HEK293T (cell line): ENCODE data around the gene HES4.

Experiments
- CTCF ChIA-PET: fragments of 350-600 bp; formaldehyde crosslinking; extraction: SDS; loops from one replicate; lab custom pipeline; 2021; ENCODE audit warnings: antibody characterized with exemption, inconsistent platforms; lab: Yijun Ruan, JAX
- POLR2A ChIA-PET: fragments of 350-600 bp; formaldehyde crosslinking; extraction: SDS; loops from one replicate; lab custom pipeline; 2020; ENCODE audit warnings: antibody characterized with exemption, inconsistent platforms; lab: Yijun Ruan, JAX
- DNase-seq: peaks from one replicate; pipeline ENCODE4 v3.0.0; 2012; ENCODE audit warnings: mixed read lengths; ENCODE audit errors: extremely low spot score
- ARNT ChIP-seq: fragments of 450-650 bp; IDR thresholded peaks from 2 replicates; pipeline ENCODE4 v1.6.1; 2017; ENCODE audit warnings: mild to moderate bottlenecking
- BHLHE40 ChIP-seq: fragments of 450-650 bp; IDR thresholded peaks from 2 replicates; pipeline ENCODE4 v1.6.1; 2016; ENCODE audit warnings: mild to moderate bottlenecking, moderate library complexity, borderline replicate concordance
- CTBP1 ChIP-seq: fragments of 450-650 bp; IDR thresholded peaks from 2 replicates; pipeline ENCODE4 v1.6.1; 2016; ENCODE audit warnings: borderline replicate concordance
- ELF4 ChIP-seq: fragments of 450-650 bp; IDR thresholded peaks from 2 replicates; pipeline ENCODE4 v1.6.1; 2017; ENCODE audit warnings: antibody characterized with exemption
- FOXA1 ChIP-seq: fragments of 450-650 bp; IDR thresholded peaks from 2 replicates; pipeline ENCODE4 v1.6.1; 2016; ENCODE audit warnings: mild to moderate bottlenecking
- FOXK2 ChIP-seq: fragments of 450-650 bp; IDR thresholded peaks from 2 replicates; pipeline ENCODE4 v1.6.1; 2016; ENCODE audit warnings: mild to moderate bottlenecking
- FOXM1 ChIP-seq: fragments of 450-650 bp; IDR thresholded peaks from 2 replicates; pipeline ENCODE4 v1.6.1; 2017; ENCODE audit warnings: mild to moderate bottlenecking, borderline replicate concordance
- HDGF ChIP-seq: fragments of 450-650 bp; IDR thresholded peaks from 2 replicates; pipeline ENCODE4 v1.6.1; 2017; ENCODE audit warnings: antibody characterized with exemption, borderline replicate concordance
- L3MBTL2 ChIP-seq: fragments of 450-650 bp; conservative IDR thresholded peaks from 2 replicates; pipeline ENCODE4 v1.6.1; 2016; ENCODE audit warnings: mild to moderate bottlenecking
- LEF1 ChIP-seq: fragments of 450-650 bp; IDR thresholded peaks from 2 replicates; pipeline ENCODE4 v1.6.1; 2017; ENCODE audit warnings: mild to moderate bottlenecking, borderline replicate concordance
- NFRKB ChIP-seq: fragments of 450-650 bp; IDR thresholded peaks from 2 replicates; pipeline ENCODE4 v1.6.1; 2016; ENCODE audit warnings: mild to moderate bottlenecking, moderate library complexity
- PKNOX1 ChIP-seq: fragments of 450-650 bp; IDR thresholded peaks from 2 replicates; pipeline ENCODE4 v1.6.1; 2016
- SP1 ChIP-seq: fragments of 450-650 bp; IDR thresholded peaks from 2 replicates; pipeline ENCODE4 v1.6.1; 2017
- SUZ12 ChIP-seq: fragments of 450-650 bp; IDR thresholded peaks from 2 replicates; pipeline ENCODE4 v1.6.1; 2016; ENCODE audit warnings: mild to moderate bottlenecking
- TARDBP ChIP-seq: fragments of 450-650 bp; IDR thresholded peaks from 2 replicates; pipeline ENCODE4 v1.6.1; 2016
- ZNF384 ChIP-seq: fragments of 450-650 bp; IDR thresholded peaks from 2 replicates; pipeline ENCODE4 v1.6.1; 2016

HES4 gene

GRCh38 chr1:1000357-1001056 is 610 bp upstream of the HES4 start:
- DNase-seq, result peak; percentile 88
- TF ChIP-seq LEF1 (peak; percentile 90), FOXA1 (no peak), ELF4 (0 out of 2 replicates have a peak, but pooled peaks have one; percentile 25), ARNT (peak; percentile 62; the same call in 1 of the 2 replicates), PKNOX1 (no peak), TARDBP (peak; percentile 95), L3MBTL2 (peak; percentile 92), CTBP1 (peak; percentile 88)
- ChIA-PET POLR2A (interaction anchor here (0.6 to 2.6 kb wide), 12 partner anchors 13 to 79 kb away, joined by 3 to 9 read pairs (median 4); partner anchors contain the start of genes AGRN, ISG15 and PERM1), CTCF (interaction anchor here (0.6 to 1.0 kb wide), 2 partner anchors 16 to 58 kb away, joined by 3 read pairs; no protein-coding TSS in a partner anchor)

GRCh38 chr1:998995-999724 is 737 bp downstream of the HES4 start:
- ChIA-PET POLR2A (interaction anchor here (0.6 to 2.5 kb wide), 11 partner anchors 9 to 292 kb away, joined by 3 to 14 read pairs (median 4); partner anchors contain the start of genes AGRN and PERM1), CTCF (no interaction called here)
- TF ChIP-seq LEF1, result peak; percentile 89
- TF ChIP-seq PKNOX1, result no peak
- DNase-seq, result peak; percentile 37

GRCh38 chr1:998745-998994 is 1.2 kb downstream of the HES4 start:
- POLR2A ChIA-PET, result interaction anchor here (1.0 to 2.5 kb wide), 7 partner anchors 9 to 65 kb away, joined by 3 to 14 read pairs (median 3); partner anchors contain the start of gene PERM1
- CTCF ChIA-PET, result no interaction called here
- no peak for TF ChIP-seq NFRKB
- TF ChIP-seq L3MBTL2, result no peak
- TF ChIP-seq SUZ12, result no peak
- no peak for TF ChIP-seq ZNF384
- TF ChIP-seq FOXM1, result no peak
- TF ChIP-seq SP1, result no peak
- TF ChIP-seq TARDBP, result no peak
- TF ChIP-seq LEF1, result no peak
- DNase-seq, result no peak

GRCh38 chr1:997993-998744 is 1.7 kb downstream of the HES4 start:
- POLR2A ChIA-PET, result interaction anchor here (1.0 to 2.5 kb wide), 11 partner anchors 8 to 82 kb away, joined by 3 to 14 read pairs (median 4); partner anchors contain the start of gene PERM1
- CTCF ChIA-PET, result interaction anchor here (1.5 kb wide), 1 partner anchor 14 kb away, joined by 6 read pairs; no protein-coding TSS in a partner anchor
- no peak for DNase-seq
- peak; percentile 64 for TF ChIP-seq L3MBTL2
- TF ChIP-seq FOXK2, result no peak

- ChIA-PET POLR2A (interaction anchor here (0.9 to 2.5 kb wide), 10 partner anchors 14 to 82 kb away, joined by 3 to 14 read pairs (median 4); partner anchors contain the start of genes AGRN and PERM1), CTCF (interaction anchor here (1.5 kb wide), 1 partner anchor 13 kb away, joined by 6 read pairs; no protein-coding TSS in a partner anchor)
- no peak for TF ChIP-seq ARNT
- no peak for TF ChIP-seq HDGF
- TF ChIP-seq NFRKB, result no peak
- no peak for TF ChIP-seq L3MBTL2
- no peak for TF ChIP-seq TARDBP
- TF ChIP-seq ZNF384, result no peak
- TF ChIP-seq FOXK2, result no peak
- no peak for TF ChIP-seq PKNOX1
- no peak for TF ChIP-seq FOXM1
- TF ChIP-seq SP1, result no peak
- TF ChIP-seq SUZ12, result no peak
- TF ChIP-seq LEF1, result no peak
- TF ChIP-seq CTBP1, result no peak
- TF ChIP-seq BHLHE40, result no peak
- no peak for TF ChIP-seq ELF4
- no peak for TF ChIP-seq FOXA1
- no peak for DNase-seq
Measured at GRCh38 chr1:997713-997992, 2.2 kb downstream of the HES4 start.
